AG04449 (cell line): ENCODE results near the gene TENM3.

Experiments
- CTCF ChIA-PET: fragments of 350-600 bp; formaldehyde crosslinking; extraction: SDS; loops from one replicate; lab custom pipeline; 2021; ENCODE audit warnings: antibody characterized with exemption; lab: Yijun Ruan, JAX
- POLR2A ChIA-PET: fragments of 400-600, 350-600 bp; formaldehyde crosslinking; extraction: SDS; loops from one replicate; lab custom pipeline; 2020; ENCODE audit warnings: antibody characterized with exemption, inconsistent platforms; lab: Yijun Ruan, JAX
- DNase-seq: peaks from one replicate; pipeline ENCODE4 v3.0.0-alpha.2; 2010; ENCODE audit warnings: low read depth, low spot score
- H3K4me3 ChIP-seq: 2 replicates; pipeline ENCODE4 v1.5.1; 2011; ENCODE audit warnings: low read depth, mild to moderate bottlenecking, control low read depth, low read length
- TF ChIP-seq, protein P1 (sequence below): IDR thresholded peaks from one replicate; pipeline ENCODE4 v1.5.1; 2011; ENCODE audit warnings: mild to moderate bottlenecking, moderate library complexity, low read length, control low read depth, inconsistent platforms; ENCODE audit not compliant: insufficient read depth; ENCODE audit errors: missing control alignments

Gene TENM3

GRCh38 chr4:182475539-182475938 lies 232.3 kb downstream of the TENM3 start:
- TF ChIP-seq, protein P1, sequence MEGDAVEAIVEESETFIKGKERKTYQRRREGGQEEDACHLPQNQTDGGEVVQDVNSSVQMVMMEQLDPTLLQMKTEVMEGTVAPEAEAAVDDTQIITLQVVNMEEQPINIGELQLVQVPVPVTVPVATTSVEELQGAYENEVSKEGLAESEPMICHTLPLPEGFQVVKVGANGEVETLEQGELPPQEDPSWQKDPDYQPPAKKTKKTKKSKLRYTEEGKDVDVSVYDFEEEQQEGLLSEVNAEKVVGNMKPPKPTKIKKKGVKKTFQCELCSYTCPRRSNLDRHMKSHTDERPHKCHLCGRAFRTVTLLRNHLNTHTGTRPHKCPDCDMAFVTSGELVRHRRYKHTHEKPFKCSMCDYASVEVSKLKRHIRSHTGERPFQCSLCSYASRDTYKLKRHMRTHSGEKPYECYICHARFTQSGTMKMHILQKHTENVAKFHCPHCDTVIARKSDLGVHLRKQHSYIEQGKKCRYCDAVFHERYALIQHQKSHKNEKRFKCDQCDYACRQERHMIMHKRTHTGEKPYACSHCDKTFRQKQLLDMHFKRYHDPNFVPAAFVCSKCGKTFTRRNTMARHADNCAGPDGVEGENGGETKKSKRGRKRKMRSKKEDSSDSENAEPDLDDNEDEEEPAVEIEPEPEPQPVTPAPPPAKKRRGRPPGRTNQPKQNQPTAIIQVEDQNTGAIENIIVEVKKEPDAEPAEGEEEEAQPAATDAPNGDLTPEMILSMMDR = no peak
- ChIA-PET POLR2A (interaction anchor here (0.6 kb wide), 1 partner anchor 761 kb away, joined by 3 read pairs; no protein-coding TSS in a partner anchor), CTCF (interaction anchor here (0.6 kb wide), 1 partner anchor 797 kb away, joined by 3 read pairs; no protein-coding TSS in a partner anchor)
- no peak for DNase-seq
- H3K4me3 ChIP-seq = no peak overlapping the region

DNA sequence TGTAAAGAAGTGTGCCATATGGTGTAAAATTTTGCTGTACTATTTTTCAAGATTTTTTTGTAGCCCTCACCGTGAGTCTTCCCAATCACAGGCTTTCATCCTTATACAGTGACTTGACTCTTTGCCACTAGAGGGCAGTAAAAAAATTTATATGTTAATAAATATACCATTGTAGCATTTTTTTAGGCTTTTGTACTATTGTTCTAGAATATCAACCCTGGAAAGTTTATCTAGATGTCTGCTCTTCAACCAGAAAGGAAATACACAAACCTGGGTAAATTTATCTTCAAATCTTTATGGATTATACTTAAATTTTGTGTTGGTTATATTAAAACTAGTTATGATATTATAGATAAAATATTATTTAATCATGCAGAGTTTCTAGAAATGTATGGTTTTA lies 235.3 kb downstream of the TENM3 start:
- TF ChIP-seq, protein P1 = peak; percentile 18
- CTCF ChIA-PET = interaction anchor here (1.0 to 1.4 kb wide), 3 partner anchors 14 to 950 kb away, joined by 3 to 5 read pairs (median 3); no protein-coding TSS in a partner anchor
- H3K4me3 ChIP-seq = no peak overlapping the region
- DNase-seq = no peak
- POLR2A ChIA-PET = no interaction called here

- TF ChIP-seq, protein P1 = no peak
- ChIA-PET POLR2A (no interaction called here), CTCF (interaction anchor here (0.6 kb wide), 1 partner anchor 450 kb away, joined by 3 read pairs; no protein-coding TSS in a partner anchor)
- no peak for DNase-seq
- H3K4me3 ChIP-seq = no peak overlapping the region
These were observed 240.5 kb downstream of the TENM3 start for GRCh38 chr4:182483685-182484084.

GRCh38 chr4:182486881-182487280 lies 243.7 kb downstream of the TENM3 start:
- ChIA-PET POLR2A (no interaction called here), CTCF (no interaction called here)
- TF ChIP-seq, protein P1 = no peak
- H3K4me3 ChIP-seq = no peak overlapping the region
- DNase-seq = no peak

DNA sequence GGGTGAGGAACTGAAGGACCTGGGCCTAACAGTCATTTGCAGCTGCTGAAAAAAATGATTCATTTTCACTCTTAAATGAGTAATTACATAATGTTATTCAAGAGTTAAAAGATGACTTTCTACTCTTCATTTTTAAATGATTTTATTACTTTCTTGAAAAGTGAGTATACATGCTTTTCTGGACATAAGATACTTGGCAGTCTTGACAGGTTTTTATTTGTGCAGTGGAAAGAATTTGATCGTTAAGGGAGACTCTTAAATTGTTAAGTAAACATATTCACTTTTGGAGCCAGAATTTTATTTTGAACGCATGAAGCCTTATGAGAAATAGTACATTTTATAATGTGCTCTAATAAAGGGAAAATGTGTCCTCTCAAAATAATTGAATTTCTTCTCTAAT lies 245.7 kb downstream of the TENM3 start:
- no peak overlapping the region for H3K4me3 ChIP-seq
- ChIA-PET POLR2A (no interaction called here), CTCF (interaction anchor here (1.0 kb wide), 1 partner anchor 11 kb away, joined by 3 read pairs; no protein-coding TSS in a partner anchor)
- TF ChIP-seq, protein P1 = no peak
- no peak for DNase-seq

- no peak overlapping the region for H3K4me3 ChIP-seq
- ChIA-PET POLR2A (no interaction called here), CTCF (interaction anchor here (1.1 kb wide), 1 partner anchor 55 kb away, joined by 3 read pairs; no protein-coding TSS in a partner anchor)
- DNase-seq = no peak
- TF ChIP-seq, protein P1 = no peak
These were observed 246.4 kb downstream of the TENM3 start for GRCh38 chr4:182489607-182490006.
